ENCODE measurements around the gene GPAT3. TPM values are rescaled to one million over a fixed set of nuclear protein-coding genes. Genes with fewer than 3 reads are reported as not detected.

Gene GPAT3
- total RNA-seq, 2 experiments from 2014 or later: 3.1 to 3.4 TPM

GRCh38 chr4:83516042-83516772, 19.7 kb upstream of the GPAT3 start:
- no peak overlapping the region for H3K4me3 Mint-ChIP-seq
- ATAC-seq (ENCODE audit: low read depth): no peak
- H3K9me3 Mint-ChIP-seq: no peaks in the 10 kb centered on the region
- H3K36me3 Mint-ChIP-seq: no peaks in the 10 kb centered on the region
- no peaks in the 10 kb centered on the region for H3K4me1 Mint-ChIP-seq
- POLR2A ChIA-PET: no interaction called here
- peaks cover 3% of the 10 kb centered on the region for H3K27me3 Mint-ChIP-seq
- no peak overlapping the region for H3K27ac Mint-ChIP-seq
- no peak for DNase-seq

GRCh38 chr4:83522239-83522638, 13.7 kb upstream of the GPAT3 start:
- H3K4me3 Mint-ChIP-seq: no peak overlapping the region
- peaks cover 2% of the 10 kb centered on the region for H3K36me3 Mint-ChIP-seq
- no peaks in the 10 kb centered on the region for H3K9me3 Mint-ChIP-seq
- ATAC-seq (ENCODE audit: low read depth) (no peak), DNase-seq (no peak)
- POLR2A ChIA-PET: no interaction called here
- H3K4me1 Mint-ChIP-seq: no peaks in the 10 kb centered on the region
- peaks cover 11% of the 10 kb centered on the region for H3K27me3 Mint-ChIP-seq
- no peak overlapping the region for H3K27ac Mint-ChIP-seq

- Mint-ChIP-seq H3K27me3 (peaks cover 25% of the 10 kb centered on the region), H3K9me3 (no peaks in the 10 kb centered on the region), H3K36me3 (peaks cover 2% of the 10 kb centered on the region), H3K4me1 (no peaks in the 10 kb centered on the region), H3K27ac (no peak overlapping the region), H3K4me3 (no peak overlapping the region)
- POLR2A ChIA-PET: no interaction called here
- no peak for ATAC-seq (ENCODE audit: low read depth)
- no peak for DNase-seq
Measured at GRCh38 chr4:83527671-83528070, 8.2 kb upstream of the GPAT3 start.

GRCh38 chr4:83536362-83537272, 709 bp downstream of the GPAT3 start:
- Mint-ChIP-seq H3K9me3 (no peaks in the 10 kb centered on the region), H3K27ac (no peak overlapping the region), H3K4me1 (peaks cover 7% of the 10 kb centered on the region), H3K4me3 (peak overlapping the region; percentile 87), H3K27me3 (peaks cover 39% of the 10 kb centered on the region), H3K36me3 (no peaks in the 10 kb centered on the region)
- ATAC-seq (ENCODE audit: low read depth) (peak; percentile 14), DNase-seq (no peak)
- POLR2A ChIA-PET: interaction anchor here (0.7 kb wide), 1 partner anchor 117 kb away, joined by 3 read pairs; no protein-coding TSS in a partner anchor

- no peak for ATAC-seq (ENCODE audit: low read depth)
- no peak overlapping the region for H3K4me3 Mint-ChIP-seq
- POLR2A ChIA-PET: no interaction called here
- H3K27ac Mint-ChIP-seq: no peak overlapping the region
- no peaks in the 10 kb centered on the region for H3K36me3 Mint-ChIP-seq
- H3K4me1 Mint-ChIP-seq: no peaks in the 10 kb centered on the region
- peaks cover 1% of the 10 kb centered on the region for H3K27me3 Mint-ChIP-seq
- DNase-seq: no peak
- no peaks in the 10 kb centered on the region for H3K9me3 Mint-ChIP-seq
Measured at GRCh38 chr4:83542225-83542624, 6.3 kb downstream of the GPAT3 start.

GRCh38 chr4:83546786-83547185, 10.9 kb downstream of the GPAT3 start:
- Mint-ChIP-seq H3K27me3 (no peaks in the 10 kb centered on the region), H3K27ac (no peak overlapping the region), H3K4me3 (no peak overlapping the region), H3K4me1 (peaks cover 7% of the 10 kb centered on the region), H3K9me3 (no peaks in the 10 kb centered on the region), H3K36me3 (no peaks in the 10 kb centered on the region)
- POLR2A ChIA-PET: no interaction called here
- DNase-seq (no peak), ATAC-seq (ENCODE audit: low read depth) (no peak)

GRCh38 chr4:83548151-83548905, 12.4 kb downstream of the GPAT3 start:
- POLR2A ChIA-PET: interaction anchor here (0.5 to 0.9 kb wide), 3 partner anchors 74 to 252 kb away, joined by 3 to 9 read pairs (median 3); no protein-coding TSS in a partner anchor
- Mint-ChIP-seq H3K27me3 (no peaks in the 10 kb centered on the region), H3K9me3 (no peaks in the 10 kb centered on the region), H3K4me1 (peaks cover 22% of the 10 kb centered on the region), H3K4me3 (no peak overlapping the region), H3K27ac (no peak overlapping the region), H3K36me3 (no peaks in the 10 kb centered on the region)
- ATAC-seq (ENCODE audit: low read depth): peak; percentile 84
- peak; percentile 50 for DNase-seq

GRCh38 chr4:83552083-83552482, 16.2 kb downstream of the GPAT3 start:
- ATAC-seq (ENCODE audit: low read depth) (no peak), DNase-seq (no peak)
- POLR2A ChIA-PET: interaction anchor here (0.6 kb wide), 1 partner anchor 31 kb away, joined by 5 read pairs; no protein-coding TSS in a partner anchor
- peaks cover 1% of the 10 kb centered on the region for H3K9me3 Mint-ChIP-seq
- no peaks in the 10 kb centered on the region for H3K36me3 Mint-ChIP-seq
- peaks cover 22% of the 10 kb centered on the region for H3K4me1 Mint-ChIP-seq
- H3K27ac Mint-ChIP-seq: no peak overlapping the region
- H3K27me3 Mint-ChIP-seq: peaks cover 3% of the 10 kb centered on the region
- H3K4me3 Mint-ChIP-seq: no peak overlapping the region

- peaks cover 1% of the 10 kb centered on the region for H3K9me3 Mint-ChIP-seq
- POLR2A ChIA-PET: no interaction called here
- no peaks in the 10 kb centered on the region for H3K36me3 Mint-ChIP-seq
- DNase-seq: no peak
- ATAC-seq (ENCODE audit: low read depth): peak; percentile 56
- peaks cover 24% of the 10 kb centered on the region for H3K4me1 Mint-ChIP-seq
- H3K27me3 Mint-ChIP-seq: peaks cover 3% of the 10 kb centered on the region
- H3K4me3 Mint-ChIP-seq: no peak overlapping the region
- no peak overlapping the region for H3K27ac Mint-ChIP-seq
Measured at GRCh38 chr4:83552924-83553323, 17.0 kb downstream of the GPAT3 start.

- no peak overlapping the region for H3K27ac Mint-ChIP-seq
- ATAC-seq (ENCODE audit: low read depth): no peak
- H3K4me3 Mint-ChIP-seq: no peak overlapping the region
- peaks cover 29% of the 10 kb centered on the region for H3K4me1 Mint-ChIP-seq
- POLR2A ChIA-PET: no interaction called here
- peaks cover 1% of the 10 kb centered on the region for H3K9me3 Mint-ChIP-seq
- peaks cover 8% of the 10 kb centered on the region for H3K27me3 Mint-ChIP-seq
- H3K36me3 Mint-ChIP-seq: no peaks in the 10 kb centered on the region
- no peak for DNase-seq
Measured at GRCh38 chr4:83556006-83556707, 20.2 kb downstream of the GPAT3 start.

GRCh38 chr4:83556816-83557215, 20.9 kb downstream of the GPAT3 start:
- POLR2A ChIA-PET: no interaction called here
- DNase-seq: no peak
- ATAC-seq (ENCODE audit: low read depth): no peak
- H3K27me3 Mint-ChIP-seq: peaks cover 8% of the 10 kb centered on the region
- H3K4me1 Mint-ChIP-seq: peaks cover 32% of the 10 kb centered on the region
- H3K9me3 Mint-ChIP-seq: peaks cover 1% of the 10 kb centered on the region
- H3K36me3 Mint-ChIP-seq: no peaks in the 10 kb centered on the region
- H3K27ac Mint-ChIP-seq: no peak overlapping the region
- H3K4me3 Mint-ChIP-seq: no peak overlapping the region

GRCh38 chr4:83558059-83558653, 22.2 kb downstream of the GPAT3 start:
- H3K27me3 Mint-ChIP-seq: peaks cover 10% of the 10 kb centered on the region
- ATAC-seq (ENCODE audit: low read depth): peak; percentile 14
- no peak overlapping the region for H3K27ac Mint-ChIP-seq
- POLR2A ChIA-PET: no interaction called here
- H3K4me1 Mint-ChIP-seq: peaks cover 22% of the 10 kb centered on the region
- peaks cover 1% of the 10 kb centered on the region for H3K9me3 Mint-ChIP-seq
- H3K4me3 Mint-ChIP-seq: peak overlapping the region; percentile 29
- no peak for DNase-seq
- H3K36me3 Mint-ChIP-seq: no peaks in the 10 kb centered on the region

All from activated naive CD8-positive, alpha-beta T cell treated with anti-CD3 and anti-CD28 coated beads, Interleukin-2, amount 10 ng/mL, durations not matched to agents 7 days and 5 days (primary cell).